Stimulated activated CD4-positive, alpha-beta T cell treated with anti-CD3 and anti-CD28 coated beads, Interleukin-4, amount 100 ng/mL, for 1 hour (primary cell): ENCODE measurements around the gene ANKRD34A.

ENCODE experiments used
- DNase-seq: peaks from one replicate; pipeline ENCODE4 v3.0.0-alpha.2; 2020

ANKRD34A gene

DNA sequence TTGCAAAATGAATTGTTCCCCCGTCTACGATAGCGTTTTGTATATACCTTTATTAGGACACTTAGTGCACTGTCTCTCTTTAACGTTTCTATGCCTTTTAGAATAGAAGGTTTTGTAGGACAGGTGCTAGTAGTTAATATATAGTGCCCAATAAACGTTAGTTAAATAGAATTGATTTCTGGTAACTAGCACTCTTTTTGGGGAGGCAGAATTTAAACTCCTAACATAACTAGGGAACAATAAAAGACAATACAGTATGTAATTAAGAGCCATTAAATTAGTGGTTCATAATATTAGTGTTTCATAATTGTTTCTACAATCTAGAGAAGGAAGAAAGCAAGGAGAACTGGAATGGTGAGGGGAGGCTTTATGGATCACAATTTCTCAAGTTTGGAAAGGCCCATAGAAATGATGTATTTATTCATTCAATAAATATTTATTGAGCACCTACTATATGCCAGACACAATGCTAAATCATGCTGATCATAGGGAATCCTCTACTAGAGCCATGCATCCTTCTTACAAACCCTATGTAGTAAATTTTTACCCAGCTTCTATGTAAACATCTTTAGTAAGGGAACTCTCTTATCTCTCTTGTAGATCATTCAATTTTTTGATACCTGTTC lies 857 bp upstream of the ANKRD34A start:
- no peak for DNase-seq

DNA sequence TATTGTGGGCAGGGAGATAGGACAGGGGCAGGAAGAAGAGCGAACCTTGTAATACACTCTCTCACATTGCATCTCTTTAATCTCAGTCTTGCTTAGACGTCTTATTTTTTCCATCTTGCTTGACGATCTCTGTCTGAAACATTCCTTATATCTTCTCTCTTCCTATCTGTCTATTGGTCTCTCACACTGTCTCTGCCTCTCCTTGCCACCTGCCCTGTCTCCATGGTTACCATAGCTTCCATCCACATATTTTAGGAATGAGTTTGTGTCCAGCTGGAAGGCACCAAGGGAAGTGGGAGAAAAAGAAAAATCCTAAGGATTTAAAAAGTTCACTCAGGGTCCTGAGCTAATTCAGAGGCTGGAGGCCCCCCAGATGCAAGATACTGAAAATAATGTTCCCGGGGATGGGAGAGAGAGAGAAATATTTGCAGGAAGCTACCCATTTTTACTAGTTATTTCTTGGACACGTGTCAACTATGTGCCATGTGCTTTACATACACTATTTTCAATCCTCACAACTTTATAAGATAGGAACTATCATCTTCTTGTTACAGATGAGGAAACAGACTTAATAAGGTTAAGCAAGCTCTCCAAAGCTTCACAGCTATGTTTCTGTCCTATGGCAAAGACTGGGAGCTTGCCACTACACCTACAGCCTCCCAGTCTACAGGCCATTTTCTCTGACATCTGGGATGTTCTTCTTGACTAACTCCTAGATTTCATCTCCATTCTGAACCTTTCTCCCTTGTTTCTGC lies 933 bp downstream of the ANKRD34A start:
- DNase-seq = no peak

GRCh38 chr1:145962157-145963102 lies 1.9 kb downstream of the ANKRD34A start:
- DNase-seq = peak; percentile 39

DNA sequence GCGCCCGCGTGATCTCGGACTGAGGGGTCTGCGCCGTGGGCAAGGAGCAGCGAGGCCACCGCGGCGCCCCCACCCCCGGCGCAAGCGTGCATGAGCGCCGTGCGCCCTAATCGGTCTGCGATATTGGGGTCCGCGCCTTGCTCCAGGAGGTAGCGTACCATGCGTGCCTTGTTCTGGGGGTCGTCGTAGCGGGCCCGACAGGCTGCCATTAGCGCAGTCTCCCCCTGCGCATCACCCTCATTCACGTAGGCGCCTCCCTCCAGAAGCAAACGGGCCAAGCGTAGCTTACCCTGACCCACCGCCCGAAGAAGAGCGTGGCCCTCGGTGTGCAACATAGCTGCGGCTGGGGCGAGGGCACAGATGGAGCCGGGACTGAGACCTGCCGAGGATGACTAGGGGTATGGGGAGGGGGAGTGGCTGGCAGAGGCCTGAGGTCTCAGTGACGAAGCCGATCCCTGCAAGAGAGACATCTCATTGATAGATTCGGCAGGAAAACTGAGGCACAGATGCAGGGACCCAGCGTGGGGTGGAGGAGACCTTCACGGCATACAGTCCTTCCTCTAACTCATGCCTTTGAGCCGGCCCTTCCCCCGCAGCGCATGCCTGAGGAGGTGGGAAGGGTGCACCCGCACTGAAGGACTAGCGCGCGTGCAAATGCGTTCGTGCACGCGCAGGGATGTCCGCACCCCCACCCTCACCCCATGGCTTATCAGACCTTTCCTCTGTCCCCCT lies 2.8 kb downstream of the ANKRD34A start:
- DNase-seq = peak; percentile 68

DNA sequence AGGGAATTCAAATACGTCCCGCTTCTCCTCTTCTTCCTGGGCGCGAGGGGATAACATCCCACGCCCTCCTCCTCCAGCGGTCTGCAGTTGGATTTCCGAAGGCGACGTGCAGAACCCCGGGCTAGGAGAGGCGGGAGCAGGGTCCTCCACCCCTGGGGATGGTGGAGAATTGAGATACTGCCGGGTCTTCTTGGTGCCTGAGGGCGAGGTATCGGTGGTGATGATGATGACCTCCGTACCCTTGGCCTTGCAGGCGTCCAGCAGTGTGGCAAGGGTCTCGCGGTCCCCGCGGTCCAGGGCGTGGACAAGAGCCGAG lies 3.3 kb downstream of the ANKRD34A start:
- no peak for DNase-seq

GRCh38 chr1:145960468-145961108 lies 3.8 kb downstream of the ANKRD34A start:
- peak; percentile 52 for DNase-seq

GRCh38 chr1:145959957-145960467 lies 4.4 kb downstream of the ANKRD34A start:
- no peak for DNase-seq

GRCh38 chr1:145959333-145959732 lies 5.0 kb downstream of the ANKRD34A start:
- DNase-seq = no peak

DNA sequence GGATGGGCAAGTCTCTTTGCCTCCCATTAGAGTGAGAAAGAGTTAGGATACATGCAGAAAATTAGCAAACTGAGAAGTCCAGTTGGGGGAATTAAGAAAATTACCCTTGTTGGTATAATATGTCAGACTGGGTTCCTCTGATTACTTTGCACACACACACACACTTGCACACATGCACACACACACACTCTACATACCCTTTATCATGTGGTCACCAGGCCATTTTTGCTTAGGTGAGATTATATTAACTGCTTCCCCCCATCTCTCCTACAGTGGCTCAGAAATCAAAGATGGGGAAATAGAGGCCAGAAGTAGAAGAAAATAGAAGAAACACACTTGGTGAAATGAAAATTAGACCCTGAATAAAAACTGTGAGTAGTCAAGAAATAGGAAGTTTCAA lies 5.6 kb downstream of the ANKRD34A start:
- DNase-seq = no peak

- peak; percentile 93 for DNase-seq
These were observed 6.7 kb downstream of the ANKRD34A start, which contains the start of gene LIX1L for GRCh38 chr1:145957443-145958319. TSS of gene LIX1L (minus strand) at chr1:145958017. CDS start at chr1:145957927, 90 bp downstream.

DNA sequence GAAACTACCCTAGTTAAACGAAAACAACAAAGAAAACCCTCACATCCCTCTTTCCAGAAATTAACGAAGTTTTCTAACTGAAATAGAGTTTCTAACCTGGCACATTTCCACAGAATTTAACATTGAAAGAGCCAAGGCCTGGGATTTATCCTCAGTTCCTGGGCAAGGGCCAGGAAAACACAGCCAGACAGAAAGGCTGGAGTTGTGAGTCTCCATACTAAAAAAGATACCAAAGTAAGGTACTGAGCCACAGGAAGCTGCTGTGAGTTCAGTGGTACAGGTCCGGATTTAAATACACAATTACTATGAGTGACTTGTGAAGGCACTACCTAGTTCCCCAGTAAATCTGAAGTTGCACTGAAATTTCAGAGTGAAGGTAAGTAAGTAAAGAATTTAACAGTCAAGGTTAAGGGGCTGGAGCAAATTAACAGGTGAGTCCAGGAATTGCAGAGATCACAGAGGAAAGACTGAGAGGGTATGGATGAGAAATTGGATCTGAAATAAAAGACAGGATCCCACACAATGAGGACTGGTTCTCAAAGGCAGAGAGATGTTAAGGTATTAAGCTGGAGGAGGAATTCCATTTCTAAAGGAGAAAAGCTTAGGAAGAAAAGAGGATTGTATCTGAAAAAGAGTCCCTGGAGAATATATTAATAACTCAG lies 7.5 kb downstream of the ANKRD34A start:
- no peak for DNase-seq

DNA sequence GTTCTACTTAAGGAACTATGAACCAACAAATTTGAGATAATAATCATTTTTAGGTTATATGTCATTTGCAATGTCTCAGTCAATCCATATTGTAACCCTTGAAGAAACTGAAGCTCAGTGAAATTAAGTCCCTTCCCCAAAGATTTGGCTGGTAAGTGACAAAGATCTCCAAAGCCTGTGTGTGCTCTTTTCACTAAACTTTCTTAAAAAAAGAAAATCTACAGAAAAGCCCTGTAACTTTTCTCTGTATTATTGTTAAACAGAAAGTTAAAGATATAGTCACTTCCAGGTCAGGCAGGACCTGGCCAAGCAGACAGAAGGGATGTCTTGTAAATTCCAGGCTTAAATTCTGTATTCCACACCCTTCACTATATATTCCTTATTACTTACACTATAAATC lies 8.0 kb downstream of the ANKRD34A start:
- DNase-seq = no peak

- no peak for DNase-seq
These were observed 8.9 kb downstream of the ANKRD34A start for GRCh38 chr1:145955436-145955835.

- DNase-seq = no peak
These were observed 10.5 kb downstream of the ANKRD34A start for GRCh38 chr1:145953861-145954260.

- no peak for DNase-seq
These were observed 11.5 kb downstream of the ANKRD34A start for GRCh38 chr1:145952903-145953302.

GRCh38 chr1:145951526-145951925 lies 12.8 kb downstream of the ANKRD34A start:
- DNase-seq = no peak

GRCh38 chr1:145949219-145949618 lies 15.2 kb downstream of the ANKRD34A start:
- DNase-seq = no peak

DNA sequence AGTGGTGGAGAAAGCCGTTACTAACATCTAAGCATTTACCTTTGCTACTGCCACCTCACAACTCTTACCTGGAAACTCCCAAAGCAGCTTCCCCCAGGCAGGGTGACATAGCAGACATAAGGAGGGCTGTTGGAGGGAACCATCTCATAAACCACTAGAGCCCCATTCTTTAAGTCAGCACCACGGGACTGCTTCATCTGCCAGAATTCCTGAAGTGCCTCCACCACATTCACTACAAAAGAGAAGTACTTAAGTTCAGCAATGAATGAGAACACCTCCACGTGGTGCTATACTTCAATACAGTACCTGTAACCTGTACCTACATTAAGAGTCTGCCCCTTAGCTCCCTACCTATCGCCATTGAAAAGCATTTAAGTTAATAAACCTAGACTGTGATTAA lies 16.8 kb downstream of the ANKRD34A start:
- DNase-seq = no peak

DNA sequence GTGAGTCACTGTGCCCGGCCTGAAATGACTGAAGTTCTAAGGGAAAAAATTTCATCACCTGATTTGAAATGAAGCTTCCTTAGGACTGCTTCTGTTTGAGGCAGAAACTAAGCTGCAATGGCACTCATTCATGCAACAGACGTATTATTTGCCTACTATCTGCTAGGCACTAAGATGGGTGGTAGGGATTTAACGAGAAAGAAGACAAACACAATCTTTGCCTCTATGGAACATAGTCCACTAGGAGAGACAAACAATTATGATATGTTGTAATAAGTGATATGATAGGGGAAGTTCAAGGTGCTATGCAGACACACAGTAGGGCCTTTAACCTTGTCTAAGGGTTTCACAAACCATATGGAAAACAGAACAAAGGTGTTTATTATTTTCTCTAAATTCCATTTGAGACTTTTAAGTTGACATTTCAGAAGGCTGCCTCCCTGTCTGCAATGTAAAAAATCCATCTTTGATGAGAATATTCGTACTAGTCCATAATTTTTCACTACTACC lies 17.8 kb downstream of the ANKRD34A start:
- DNase-seq = no peak

GRCh38 chr1:145944532-145944931 lies 19.8 kb downstream of the ANKRD34A start:
- no peak for DNase-seq
